22Rv1 (cell line): ENCODE data around the gene RSPH3.
A peak's percentile ranks its signal among the peaks of the same experiment; 100 is the strongest.

ENCODE experiments used
- ZFX ChIP-seq: fragments of 450-650 bp; IDR thresholded peaks from 2 replicates; pipeline ENCODE4 v1.6.1; 2017; ENCODE audit warnings: antibody characterized with exemption, borderline replicate concordance
- TF ChIP-seq, protein P1 (sequence below): fragments of 450-650 bp; IDR thresholded peaks from 2 replicates; pipeline ENCODE4 v1.5.1; 2017; ENCODE audit warnings: mild to moderate bottlenecking

DNA sequence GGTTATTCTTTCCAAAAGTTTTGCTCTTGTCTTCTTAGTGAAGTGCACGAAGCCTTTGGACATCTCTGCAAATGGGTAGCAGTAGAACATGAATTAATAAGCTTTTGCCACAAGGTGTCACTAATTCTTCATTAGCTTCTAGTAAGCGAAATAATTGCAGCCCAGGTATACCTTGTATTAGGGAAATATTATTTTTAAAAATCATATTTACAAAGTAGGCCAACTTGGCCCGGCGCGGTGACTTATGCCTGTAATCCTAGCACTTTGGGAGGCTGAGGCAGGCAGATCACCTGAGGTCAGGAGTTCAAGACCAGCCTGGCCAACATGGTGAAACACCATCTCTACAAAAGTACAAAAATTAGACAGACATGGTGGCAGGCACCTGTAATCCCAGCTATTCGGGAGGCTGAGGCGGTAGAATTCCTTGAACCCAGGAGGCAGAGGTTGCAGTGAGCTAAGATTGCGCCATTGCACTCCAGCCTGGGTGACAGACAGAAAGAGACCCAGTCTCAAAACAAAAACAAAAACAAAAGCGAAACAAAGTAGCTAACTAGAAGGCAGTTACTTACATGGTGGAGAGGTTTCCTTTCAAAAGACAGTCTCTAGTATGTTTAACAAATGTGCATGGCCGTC lies 8.8 kb upstream of the RSPH3 start:
- TF ChIP-seq, protein P1, sequence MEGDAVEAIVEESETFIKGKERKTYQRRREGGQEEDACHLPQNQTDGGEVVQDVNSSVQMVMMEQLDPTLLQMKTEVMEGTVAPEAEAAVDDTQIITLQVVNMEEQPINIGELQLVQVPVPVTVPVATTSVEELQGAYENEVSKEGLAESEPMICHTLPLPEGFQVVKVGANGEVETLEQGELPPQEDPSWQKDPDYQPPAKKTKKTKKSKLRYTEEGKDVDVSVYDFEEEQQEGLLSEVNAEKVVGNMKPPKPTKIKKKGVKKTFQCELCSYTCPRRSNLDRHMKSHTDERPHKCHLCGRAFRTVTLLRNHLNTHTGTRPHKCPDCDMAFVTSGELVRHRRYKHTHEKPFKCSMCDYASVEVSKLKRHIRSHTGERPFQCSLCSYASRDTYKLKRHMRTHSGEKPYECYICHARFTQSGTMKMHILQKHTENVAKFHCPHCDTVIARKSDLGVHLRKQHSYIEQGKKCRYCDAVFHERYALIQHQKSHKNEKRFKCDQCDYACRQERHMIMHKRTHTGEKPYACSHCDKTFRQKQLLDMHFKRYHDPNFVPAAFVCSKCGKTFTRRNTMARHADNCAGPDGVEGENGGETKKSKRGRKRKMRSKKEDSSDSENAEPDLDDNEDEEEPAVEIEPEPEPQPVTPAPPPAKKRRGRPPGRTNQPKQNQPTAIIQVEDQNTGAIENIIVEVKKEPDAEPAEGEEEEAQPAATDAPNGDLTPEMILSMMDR: peak; percentile 76
- TF ChIP-seq ZFX: no peak
